ENCODE data around the gene TNFRSF13B. TPM values are rescaled to one million over a fixed set of nuclear protein-coding genes. Genes with fewer than 3 reads are reported as not detected.

Gene TNFRSF13B
- total and polyA plus RNA-seq, 10 of the 15 experiments (the other 5 are each of a cell fraction or from before 2014, with no cell fraction given), result 15.5 to 231 (median 119) TPM

- TF ChIP-seq TAF1 (IDR thresholded peaks at IDR 0.05; ENCODE audit: borderline replicate concordance, low read depth, low read length) (0 out of 2 replicates have a peak, but pooled peaks have one; percentile 54), YY1 (IDR thresholded peaks at IDR 0.05; ENCODE audit: low read depth, low read length) (peak; percentile 6; the same call in 1 of the 2 replicates), ZNF384 (IDR thresholded peaks at IDR 0.05; ENCODE audit: borderline replicate concordance, low read depth, low read length) (no peak), DPF2 (IDR thresholded peaks at IDR 0.05) (peak; percentile 73; the same call in 1 of the 2 replicates), RFX5 (IDR thresholded peaks at IDR 0.05; ENCODE audit: low read depth, low read length) (no peak), IKZF1 (conservative IDR thresholded peaks at IDR 0.05) (peak; percentile 93), MTA2 (IDR thresholded peaks at IDR 0.05; ENCODE audit: low read depth) (peak; percentile 63; the same call in 1 of the 2 replicates), ZBED1 (IDR thresholded peaks at IDR 0.05; ENCODE audit: borderline replicate concordance) (no peak), STAT1 (conservative IDR thresholded peaks at IDR 0.05) (no peak), CHD2 (IDR thresholded peaks at IDR 0.05; ENCODE audit: borderline replicate concordance, low read depth, low read length) (no peak; the same call in 1 of the 2 replicates), CREB1 (IDR thresholded peaks at IDR 0.05; ENCODE audit: low read depth) (0 out of 2 replicates have a peak, but pooled peaks have one; percentile 6), KLF5 (IDR thresholded peaks at IDR 0.05; ENCODE audit: partially characterized antibody) (no peak), NBN (IDR thresholded peaks at IDR 0.05) (0 out of 2 replicates have a peak, but pooled peaks have one; percentile 18), EED (IDR thresholded peaks at IDR 0.05; ENCODE audit: low read depth) (peak; percentile 68), IRF4 (IDR thresholded peaks at IDR 0.05; ENCODE audit: low read depth, low read length) (no peak), SMARCA5 (IDR thresholded peaks at IDR 0.05) (no peak), ZZZ3 (IDR thresholded peaks at IDR 0.05; ENCODE audit: control insufficient read depth, insufficient read length, low read depth) (no peak), EGR1 (IDR thresholded peaks at IDR 0.05; ENCODE audit: borderline replicate concordance in 1 of 2, low read depth in 2 of 2, low read length in 2 of 2) (peak in 1 of 2 experiments; percentile 66; a peak in 2 of 3 replicates)
- TF ChIP-seq, protein P1, sequence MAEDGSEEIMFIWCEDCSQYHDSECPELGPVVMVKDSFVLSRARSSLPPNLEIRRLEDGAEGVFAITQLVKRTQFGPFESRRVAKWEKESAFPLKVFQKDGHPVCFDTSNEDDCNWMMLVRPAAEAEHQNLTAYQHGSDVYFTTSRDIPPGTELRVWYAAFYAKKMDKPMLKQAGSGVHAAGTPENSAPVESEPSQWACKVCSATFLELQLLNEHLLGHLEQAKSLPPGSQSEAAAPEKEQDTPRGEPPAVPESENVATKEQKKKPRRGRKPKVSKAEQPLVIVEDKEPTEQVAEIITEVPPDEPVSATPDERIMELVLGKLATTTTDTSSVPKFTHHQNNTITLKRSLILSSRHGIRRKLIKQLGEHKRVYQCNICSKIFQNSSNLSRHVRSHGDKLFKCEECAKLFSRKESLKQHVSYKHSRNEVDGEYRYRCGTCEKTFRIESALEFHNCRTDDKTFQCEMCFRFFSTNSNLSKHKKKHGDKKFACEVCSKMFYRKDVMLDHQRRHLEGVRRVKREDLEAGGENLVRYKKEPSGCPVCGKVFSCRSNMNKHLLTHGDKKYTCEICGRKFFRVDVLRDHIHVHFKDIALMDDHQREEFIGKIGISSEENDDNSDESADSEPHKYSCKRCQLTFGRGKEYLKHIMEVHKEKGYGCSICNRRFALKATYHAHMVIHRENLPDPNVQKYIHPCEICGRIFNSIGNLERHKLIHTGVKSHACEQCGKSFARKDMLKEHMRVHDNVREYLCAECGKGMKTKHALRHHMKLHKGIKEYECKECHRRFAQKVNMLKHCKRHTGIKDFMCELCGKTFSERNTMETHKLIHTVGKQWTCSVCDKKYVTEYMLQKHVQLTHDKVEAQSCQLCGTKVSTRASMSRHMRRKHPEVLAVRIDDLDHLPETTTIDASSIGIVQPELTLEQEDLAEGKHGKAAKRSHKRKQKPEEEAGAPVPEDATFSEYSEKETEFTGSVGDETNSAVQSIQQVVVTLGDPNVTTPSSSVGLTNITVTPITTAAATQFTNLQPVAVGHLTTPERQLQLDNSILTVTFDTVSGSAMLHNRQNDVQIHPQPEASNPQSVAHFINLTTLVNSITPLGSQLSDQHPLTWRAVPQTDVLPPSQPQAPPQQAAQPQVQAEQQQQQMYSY (CRISPR knock-in tag; IDR thresholded peaks at IDR 0.05), result no peak
- TF ChIP-seq, protein P2, sequence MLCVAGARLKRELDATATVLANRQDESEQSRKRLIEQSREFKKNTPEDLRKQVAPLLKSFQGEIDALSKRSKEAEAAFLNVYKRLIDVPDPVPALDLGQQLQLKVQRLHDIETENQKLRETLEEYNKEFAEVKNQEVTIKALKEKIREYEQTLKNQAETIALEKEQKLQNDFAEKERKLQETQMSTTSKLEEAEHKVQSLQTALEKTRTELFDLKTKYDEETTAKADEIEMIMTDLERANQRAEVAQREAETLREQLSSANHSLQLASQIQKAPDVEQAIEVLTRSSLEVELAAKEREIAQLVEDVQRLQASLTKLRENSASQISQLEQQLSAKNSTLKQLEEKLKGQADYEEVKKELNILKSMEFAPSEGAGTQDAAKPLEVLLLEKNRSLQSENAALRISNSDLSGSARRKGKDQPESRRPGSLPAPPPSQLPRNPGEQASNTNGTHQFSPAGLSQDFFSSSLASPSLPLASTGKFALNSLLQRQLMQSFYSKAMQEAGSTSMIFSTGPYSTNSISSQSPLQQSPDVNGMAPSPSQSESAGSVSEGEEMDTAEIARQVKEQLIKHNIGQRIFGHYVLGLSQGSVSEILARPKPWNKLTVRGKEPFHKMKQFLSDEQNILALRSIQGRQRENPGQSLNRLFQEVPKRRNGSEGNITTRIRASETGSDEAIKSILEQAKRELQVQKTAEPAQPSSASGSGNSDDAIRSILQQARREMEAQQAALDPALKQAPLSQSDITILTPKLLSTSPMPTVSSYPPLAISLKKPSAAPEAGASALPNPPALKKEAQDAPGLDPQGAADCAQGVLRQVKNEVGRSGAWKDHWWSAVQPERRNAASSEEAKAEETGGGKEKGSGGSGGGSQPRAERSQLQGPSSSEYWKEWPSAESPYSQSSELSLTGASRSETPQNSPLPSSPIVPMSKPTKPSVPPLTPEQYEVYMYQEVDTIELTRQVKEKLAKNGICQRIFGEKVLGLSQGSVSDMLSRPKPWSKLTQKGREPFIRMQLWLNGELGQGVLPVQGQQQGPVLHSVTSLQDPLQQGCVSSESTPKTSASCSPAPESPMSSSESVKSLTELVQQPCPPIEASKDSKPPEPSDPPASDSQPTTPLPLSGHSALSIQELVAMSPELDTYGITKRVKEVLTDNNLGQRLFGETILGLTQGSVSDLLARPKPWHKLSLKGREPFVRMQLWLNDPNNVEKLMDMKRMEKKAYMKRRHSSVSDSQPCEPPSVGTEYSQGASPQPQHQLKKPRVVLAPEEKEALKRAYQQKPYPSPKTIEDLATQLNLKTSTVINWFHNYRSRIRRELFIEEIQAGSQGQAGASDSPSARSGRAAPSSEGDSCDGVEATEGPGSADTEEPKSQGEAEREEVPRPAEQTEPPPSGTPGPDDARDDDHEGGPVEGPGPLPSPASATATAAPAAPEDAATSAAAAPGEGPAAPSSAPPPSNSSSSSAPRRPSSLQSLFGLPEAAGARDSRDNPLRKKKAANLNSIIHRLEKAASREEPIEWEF (IDR thresholded peaks at IDR 0.05; ENCODE audit: insufficient replicate concordance, low read depth, low read length), result no peak
- TF ChIP-seq, protein P3, sequence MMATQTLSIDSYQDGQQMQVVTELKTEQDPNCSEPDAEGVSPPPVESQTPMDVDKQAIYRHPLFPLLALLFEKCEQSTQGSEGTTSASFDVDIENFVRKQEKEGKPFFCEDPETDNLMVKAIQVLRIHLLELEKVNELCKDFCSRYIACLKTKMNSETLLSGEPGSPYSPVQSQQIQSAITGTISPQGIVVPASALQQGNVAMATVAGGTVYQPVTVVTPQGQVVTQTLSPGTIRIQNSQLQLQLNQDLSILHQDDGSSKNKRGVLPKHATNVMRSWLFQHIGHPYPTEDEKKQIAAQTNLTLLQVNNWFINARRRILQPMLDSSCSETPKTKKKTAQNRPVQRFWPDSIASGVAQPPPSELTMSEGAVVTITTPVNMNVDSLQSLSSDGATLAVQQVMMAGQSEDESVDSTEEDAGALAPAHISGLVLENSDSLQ (IDR thresholded peaks at IDR 0.05), result no peak
Observed at GRCh38 chr17:16971458-16972338, at the start of gene TNFRSF13B (continued).
